GM18520 (cell line): ENCODE results near the gene SRSF8.
"Not testable (repeated sequence)": the region's sequence is repeated elsewhere in the genome, so short reads cannot be mapped to it uniquely, and the experiment has no call there.

ENCODE experiments used
- ATAC-seq: cut with Tn5 transposase; IDR thresholded peaks from one replicate; pipeline ENCODE4 v1.9.1; 2021; ENCODE audit not compliant: unreplicated experiment

SRSF8 gene

DNA sequence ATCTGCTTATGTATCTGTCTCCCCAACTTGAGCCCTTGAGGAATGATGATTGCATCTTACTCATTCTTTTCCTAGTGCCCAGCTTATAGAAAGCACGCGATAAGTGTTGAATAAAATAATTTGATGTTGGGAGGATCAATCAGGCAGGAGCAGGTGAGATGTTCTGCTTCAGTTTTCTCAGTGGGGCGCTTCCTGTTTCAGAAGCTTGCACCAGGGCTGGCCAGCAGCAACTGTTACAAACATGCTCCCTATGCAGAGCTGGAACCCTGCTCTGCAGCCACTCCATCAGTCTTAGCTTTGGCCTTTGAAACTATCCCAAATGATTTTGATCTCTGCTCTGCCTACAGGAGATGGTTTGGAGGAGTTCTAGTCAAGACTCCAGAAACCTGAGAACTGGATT is 26.8 kb downstream of the SRSF8 start:
- no peak for ATAC-seq

DNA sequence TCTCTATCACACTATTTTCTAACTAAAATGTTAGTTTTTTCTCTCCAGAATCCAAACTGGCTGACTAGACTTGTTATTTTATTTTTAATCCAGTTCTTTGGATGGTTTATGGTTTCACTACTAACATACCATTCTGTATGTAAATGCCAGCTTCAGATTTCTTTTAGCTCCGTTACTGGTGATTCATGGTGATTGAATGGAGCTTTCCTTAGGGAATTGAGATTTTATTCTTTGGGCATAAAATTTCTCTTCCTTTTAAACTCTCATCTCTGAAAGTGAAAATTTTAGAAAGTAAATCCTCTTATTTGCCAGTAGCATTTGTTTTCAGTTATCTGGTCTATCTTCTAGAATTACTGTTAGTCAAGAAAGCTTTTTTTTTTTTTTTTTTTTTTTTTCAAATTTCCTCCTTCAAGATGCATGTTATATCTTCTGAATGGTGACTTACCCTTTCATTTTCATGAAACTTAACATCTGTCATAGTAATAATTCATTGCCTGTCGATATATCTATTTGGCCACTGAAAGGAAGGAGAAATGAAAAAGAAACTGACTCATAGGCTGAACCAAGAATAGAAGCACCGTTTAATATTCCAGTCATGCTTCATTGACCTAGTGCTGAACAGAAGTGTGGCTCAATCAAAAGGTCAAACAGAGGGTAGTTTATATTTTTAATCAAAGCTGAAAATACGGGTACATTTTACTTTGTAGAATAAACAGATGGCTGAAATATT is 29.3 kb downstream of the SRSF8 start:
- ATAC-seq, result peak; percentile 91

DNA sequence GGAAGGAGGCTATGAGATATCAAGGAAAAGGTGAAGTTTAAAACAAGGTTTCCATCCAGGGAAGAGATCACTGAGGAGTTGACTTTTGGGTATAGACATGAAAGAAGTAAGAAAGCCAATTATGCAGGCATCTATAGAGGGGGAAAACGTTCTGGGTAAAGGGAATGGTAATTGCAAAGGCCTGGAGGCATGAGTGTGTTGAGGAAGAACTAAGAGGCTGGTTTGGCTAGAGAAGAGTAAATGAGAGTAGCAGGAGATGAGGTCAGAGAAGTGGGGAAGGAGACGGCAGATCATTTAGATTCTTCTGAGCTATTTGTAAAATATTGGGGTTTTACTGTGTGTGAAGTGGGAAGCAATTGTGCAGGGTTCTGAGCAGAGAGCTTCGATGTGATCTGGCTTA is 30.5 kb downstream of the SRSF8 start:
- ATAC-seq, result no peak

DNA sequence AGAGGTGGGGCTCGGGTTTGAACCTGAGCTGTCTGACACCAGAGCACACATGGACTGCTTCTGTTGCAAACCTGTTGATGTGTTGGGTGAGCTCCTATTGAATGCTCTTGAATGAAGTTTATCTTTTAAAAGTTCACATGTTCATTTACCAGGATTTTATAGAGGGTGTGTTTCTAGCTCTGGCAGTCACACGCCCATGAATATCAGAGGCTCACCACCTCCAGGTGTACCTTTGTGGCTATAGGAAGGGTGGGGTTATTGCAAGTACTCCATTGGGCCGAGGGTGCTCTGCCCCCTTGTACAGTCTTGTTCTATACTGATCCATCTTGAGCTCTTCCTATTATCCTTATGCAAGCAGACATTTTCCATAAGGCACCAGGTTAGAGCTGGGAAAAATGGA is 32.1 kb downstream of the SRSF8 start:
- no peak for ATAC-seq

DNA sequence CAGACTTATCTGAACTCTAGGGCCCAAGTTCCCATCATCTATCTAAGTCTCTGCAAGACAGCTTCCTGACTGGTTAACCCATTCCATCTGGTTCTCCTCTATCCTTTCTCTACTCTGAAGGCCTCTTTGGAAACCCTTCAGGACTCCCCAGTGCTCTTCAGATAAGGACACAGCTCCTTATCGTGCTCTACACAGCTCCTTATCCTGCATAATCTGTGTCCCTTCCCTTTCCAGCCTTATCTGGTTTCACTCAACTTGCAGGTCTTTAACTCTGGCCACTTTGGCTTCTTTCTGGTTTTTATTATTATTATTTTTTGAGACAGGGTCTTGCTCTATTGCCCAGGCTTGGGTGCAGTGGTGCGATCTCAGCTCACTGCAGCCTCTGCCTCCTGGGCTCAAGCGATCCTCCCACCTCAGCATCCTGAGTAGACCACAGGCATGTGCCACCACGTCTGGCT is 33.5 kb downstream of the SRSF8 start:
- ATAC-seq, result no peak

DNA sequence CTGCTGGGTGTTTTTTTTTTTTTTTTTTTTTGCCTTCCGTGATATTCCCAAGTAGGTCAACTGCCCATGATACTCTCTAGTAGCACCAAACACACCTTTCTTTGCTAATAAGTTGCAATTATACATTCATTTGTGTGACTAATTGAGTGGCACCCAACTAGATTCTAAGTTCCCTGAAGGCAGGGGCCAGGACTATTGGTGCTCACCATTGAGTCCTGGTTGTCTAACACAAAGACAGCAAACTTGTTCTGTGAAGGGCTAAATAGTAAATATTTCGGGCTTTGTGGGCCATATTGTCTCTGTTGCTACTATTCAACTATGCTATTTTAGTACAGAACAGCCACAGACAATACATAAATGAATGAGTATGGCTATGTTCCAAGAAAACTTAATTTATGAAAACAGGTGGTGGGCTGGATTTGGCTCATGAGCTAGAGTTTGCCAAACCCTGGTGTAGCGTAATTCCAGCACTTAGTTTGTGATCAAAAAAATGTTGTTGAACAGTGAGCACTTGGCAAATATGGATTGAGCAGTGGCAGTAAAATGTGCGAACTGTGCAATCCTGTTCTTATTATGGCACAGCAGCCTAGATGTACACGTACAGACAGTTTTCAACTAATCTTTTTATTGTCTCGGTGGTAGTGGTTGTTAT is 34.3 kb downstream of the SRSF8 start:
- no peak for ATAC-seq

DNA sequence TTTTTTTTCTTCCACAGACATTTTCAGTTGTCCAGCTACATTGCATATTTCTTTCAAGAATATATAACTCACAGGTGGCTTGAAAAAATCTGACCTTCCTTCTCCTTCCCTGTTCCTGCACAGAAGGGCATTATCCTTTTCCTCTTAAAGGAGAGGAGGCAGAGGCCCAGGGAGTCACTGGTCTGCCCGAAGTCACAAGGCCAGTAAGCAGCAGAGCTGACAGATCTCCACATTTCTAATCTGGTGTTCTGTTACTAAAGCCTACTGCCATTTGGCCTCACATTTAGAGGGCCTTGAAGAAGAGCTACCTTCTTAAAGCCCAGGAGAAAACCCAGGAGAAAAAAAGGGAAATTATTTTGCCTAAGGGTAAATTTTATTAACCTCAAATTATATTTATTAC is 35.2 kb downstream of the SRSF8 start:
- ATAC-seq, result no peak

DNA sequence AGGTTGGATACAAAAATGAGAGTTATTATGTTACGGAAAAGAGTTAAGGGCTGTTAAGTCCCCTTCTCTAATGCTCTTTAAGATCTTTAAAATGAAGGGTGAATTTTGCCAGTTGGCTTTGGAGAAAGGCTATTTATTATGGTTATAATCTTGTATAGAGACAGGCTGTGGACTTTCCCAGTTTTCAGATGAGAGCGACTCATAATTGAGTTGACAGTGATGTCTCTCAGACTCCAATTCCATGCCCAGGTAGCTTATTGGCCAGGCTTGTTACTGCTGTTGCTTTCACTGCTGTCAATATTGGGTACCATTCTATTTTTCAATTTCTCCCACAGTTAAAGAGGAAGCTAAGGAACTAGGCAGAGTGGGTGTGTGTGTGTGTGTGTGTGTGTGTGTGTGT is 36.0 kb downstream of the SRSF8 start:
- no peak for ATAC-seq

DNA sequence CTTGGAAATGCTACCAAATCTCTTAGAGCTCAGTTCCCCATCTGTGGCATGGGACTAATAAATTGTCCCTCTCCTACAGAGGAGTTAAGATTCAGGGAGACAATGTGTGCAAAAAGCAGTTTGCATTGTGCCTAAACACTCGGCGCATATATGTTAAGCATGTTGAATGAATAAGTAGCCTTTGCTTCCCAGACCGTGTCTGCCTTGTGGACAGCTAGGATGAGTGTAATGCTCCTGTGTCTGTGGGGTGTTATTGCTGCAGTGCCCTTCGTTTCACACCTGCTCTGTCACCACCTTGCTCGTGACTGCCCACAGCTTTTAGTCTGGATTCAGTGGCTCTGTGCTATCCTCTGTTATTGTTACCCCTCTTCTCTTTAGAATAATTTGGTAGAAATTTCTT is 37.0 kb downstream of the SRSF8 start:
- no peak for ATAC-seq

DNA sequence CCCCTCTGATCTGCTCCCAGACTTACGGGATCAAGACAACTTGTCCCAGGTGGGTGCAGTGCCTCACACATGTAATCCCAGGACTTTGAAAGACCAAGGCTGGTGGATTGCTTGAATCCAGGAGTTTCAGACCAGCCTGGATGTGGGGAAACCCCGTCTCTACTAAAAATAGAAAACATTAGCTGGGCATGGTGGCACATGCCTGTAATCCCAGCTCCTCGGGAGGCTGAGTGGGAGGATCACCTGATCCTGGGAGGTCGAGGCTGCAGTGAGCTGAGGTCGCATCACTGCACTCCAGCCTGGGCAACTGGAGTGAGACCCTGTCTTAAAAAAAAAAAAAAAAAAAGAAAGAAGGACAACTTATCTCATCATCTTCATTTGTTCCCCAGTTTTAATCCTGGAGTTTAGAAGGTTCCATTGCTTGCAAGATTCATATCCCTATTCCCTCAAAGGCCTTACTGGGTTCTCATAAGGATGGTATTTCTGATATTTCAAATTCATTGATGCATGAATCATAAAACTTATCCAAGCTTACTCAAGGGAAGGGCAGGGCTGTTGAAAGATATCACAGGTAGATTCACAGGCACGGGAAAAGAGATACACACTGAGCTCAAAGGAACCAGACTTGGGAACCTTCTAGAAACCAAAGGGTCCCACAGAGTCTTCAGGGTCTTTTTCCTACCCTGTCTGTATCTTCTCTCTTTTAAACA is 37.6 kb downstream of the SRSF8 start:
- no peak for ATAC-seq

DNA sequence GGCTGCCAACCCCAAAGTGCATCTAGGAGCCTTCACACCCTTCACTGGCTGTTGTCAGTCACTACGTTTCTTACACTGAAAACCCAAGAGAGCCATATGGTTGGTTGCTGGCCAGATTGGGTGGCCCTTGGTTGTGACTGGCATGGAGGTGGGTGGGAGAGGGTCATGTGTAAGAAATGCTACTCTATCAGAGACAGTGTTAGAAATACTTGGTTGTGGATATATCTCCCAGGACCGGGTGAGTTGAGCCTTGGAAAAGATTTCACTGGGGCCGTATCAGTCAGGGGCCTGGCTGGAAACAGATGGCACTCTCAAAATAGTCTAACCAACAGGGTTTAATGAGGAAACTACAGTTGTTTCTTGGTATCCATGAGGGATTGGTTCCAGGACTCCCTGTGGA is 38.1 kb downstream of the SRSF8 start:
- no peak for ATAC-seq

DNA sequence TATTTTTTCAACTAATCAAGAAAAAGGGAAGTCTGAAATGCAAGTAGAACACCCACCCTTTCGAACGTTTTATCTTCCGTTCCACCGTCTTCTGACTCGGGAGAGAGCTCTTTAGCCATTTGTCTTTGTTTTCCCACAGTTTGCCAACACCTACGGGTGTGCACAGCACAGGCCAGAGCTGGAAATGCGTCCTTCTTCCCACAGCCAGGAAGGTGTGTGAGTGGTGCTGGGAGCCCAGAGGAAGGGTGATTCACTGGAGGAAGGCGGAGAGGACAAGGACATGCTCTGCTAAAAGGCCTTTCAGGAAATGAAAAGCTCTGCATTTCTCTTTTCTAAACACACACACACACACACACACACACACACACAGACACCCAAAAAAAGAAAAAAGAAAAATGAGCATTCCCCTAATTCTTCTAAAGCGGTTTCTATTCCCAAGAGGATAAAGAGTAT is 41.5 kb downstream of the SRSF8 start:
- no peak for ATAC-seq

DNA sequence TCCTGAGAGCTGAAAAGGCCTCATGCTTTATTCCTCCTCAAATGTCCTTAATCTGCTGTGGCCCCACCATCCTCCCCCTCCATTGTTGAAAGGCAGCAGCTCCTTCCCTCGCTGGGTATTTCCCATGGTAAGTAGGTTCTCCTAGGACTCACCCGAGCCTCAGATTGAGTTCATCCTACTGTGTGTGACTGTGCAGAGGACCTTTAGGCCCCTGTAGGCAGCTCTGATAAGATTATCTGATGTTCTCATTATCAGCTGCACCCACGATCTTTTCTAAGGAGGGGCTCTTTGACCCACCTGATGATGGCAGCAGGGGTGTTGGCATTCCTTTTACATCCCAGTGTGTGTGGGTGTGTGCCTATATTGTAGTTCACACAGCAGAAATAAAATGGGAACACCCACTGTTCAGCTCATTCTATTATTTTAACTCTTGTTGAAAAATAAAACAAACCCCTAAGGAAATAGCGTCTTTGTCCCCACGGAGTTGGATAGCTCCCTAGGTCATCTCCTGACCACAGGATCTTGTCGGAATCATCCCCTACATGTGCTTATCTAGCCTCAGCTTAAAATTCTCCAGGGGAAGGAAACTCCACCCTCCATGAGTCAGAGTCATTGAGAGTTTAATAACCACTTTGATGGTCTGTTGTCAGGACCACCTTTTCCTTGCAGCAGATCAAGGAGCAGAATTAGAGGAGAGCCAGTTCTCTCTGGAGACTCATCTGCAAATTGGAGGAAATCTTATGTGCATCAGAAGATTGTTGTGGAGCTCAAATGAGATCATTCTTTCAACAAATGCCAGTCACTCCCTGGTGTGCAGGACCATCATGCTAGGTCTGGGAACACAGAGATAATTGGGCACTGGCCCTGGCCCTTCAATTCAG is 42.2 kb downstream of the SRSF8 start:
- no peak for ATAC-seq

DNA sequence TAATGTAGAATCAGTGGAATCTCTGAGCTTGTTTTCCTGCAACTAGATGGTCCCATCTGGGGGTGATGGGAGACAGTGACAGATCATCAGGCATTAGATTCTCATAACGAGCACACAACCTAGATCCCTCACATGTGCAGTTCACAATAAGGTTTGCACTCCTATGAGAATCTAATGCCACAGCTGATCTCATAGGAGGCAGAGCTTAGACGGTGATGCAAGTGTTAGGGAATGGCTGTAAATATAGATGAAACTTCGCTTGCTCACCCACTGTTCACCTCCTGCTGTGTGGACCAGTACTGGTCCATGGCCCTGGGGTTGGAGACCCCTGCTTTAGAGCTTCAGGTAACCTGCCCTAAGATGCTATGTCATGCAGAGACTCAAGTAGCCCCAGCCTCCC is 44.8 kb downstream of the SRSF8 start:
- ATAC-seq, result not testable (repeated sequence)

DNA sequence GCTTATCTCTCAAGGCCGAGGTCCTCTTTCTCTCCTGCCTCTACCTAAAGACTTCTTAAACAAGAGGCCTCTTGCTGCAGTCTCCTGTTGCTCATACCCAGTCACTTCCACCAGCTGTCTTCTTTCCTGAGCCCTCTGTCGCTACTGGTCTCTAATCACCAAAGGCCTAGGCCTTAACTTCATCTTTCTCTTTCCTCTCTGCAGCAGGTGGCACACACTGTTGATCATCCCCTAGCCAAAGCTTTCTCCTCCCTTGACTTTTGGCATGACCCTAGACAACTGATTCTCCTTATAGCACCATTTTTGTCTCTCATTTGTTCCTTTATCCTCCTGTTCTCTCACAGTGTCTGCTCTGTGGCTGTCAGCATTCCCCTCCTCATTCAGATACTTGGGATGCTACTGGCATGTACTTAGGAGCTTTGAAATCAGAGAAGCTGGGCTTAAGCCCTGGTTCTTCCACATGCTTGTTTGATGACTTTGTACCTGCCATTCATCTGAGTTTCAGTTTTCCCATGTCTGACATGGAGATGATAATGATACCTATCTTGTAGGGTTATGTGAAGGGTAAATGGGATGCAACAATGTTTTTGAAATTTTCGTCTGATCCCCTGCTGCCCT is 45.3 kb downstream of the SRSF8 start:
- no peak for ATAC-seq

DNA sequence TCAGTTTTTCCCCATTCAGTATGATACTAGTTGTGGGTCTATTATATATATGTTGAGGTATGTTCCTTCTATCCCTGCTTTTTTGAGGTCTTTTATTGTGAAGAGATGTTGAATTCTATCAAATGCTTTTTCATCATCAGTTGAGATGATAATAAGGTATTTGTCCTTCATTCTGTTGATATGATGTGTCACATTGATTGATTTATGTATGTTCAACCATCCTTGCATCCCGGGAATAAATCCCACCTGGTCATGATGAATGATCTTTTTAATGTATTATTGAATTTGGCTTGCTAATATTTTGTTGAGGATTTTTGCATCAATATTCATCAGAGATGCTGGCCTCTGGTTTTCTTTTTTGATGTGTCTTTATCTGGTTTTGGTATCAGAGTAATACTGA is 48.9 kb downstream of the SRSF8 start:
- ATAC-seq, result no peak

DNA sequence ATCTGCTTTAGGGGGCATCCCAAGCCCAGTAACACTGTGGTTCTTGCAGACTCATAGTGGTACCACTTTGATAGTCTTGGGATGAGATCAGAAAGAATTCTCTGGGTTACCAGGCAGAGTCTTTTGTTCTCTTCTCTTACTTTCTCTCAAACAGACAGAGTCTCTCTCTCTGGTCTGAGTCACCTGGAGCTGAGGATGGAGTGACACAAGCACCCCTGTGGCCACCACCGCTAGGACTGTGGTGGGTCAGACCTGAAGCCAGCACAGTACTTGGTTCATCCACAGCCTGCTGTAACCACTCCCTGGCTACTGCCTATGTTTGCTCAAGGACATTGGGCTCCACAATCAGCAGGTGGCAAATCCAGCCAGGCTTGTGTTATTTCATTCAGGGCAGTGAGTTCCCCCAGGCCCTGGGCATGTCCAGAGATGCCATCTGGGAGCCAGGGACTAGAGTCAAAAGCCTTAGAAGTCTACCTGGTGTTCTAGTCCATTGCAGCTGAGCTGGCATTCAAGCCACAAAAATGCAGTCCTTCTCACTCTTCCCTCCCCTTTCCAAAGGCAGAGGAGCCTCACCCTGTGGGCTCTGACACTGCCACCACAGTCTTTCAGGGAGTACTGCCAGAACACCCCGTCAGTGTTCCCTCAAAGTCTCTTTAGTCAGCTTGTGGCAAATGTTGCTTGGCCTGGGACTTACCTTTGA is 52.8 kb downstream of the SRSF8 start:
- peak; percentile 66 for ATAC-seq
